GM18858 (cell line): Measurements from ENCODE around the gene PCYT1A.
"Not testable (repeated sequence)": the region's sequence is repeated elsewhere in the genome, so short reads cannot be mapped to it uniquely, and the experiment has no call there.

ENCODE experiments used
- ATAC-seq: cut with Tn5 transposase; IDR thresholded peaks from one replicate; pipeline ENCODE4 v1.9.1; 2021; ENCODE audit not compliant: unreplicated experiment

Gene PCYT1A

DNA sequence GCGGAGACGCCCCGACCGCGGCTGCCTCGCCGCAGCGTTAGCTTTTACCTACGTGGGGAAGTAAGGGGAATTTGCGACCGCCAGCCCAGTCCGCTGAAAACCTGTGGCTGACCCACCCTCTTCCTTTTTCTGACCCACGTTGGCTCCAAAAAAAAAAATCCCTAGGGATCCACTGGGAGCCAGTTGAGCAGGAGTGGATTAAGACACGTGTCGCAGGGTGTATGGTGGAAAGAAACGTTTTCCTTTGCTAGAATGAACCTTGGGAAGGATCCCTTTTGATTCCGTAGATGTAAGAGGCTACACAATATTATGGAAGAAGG lies 575 bp upstream of the PCYT1A start:
- ATAC-seq: no peak

DNA sequence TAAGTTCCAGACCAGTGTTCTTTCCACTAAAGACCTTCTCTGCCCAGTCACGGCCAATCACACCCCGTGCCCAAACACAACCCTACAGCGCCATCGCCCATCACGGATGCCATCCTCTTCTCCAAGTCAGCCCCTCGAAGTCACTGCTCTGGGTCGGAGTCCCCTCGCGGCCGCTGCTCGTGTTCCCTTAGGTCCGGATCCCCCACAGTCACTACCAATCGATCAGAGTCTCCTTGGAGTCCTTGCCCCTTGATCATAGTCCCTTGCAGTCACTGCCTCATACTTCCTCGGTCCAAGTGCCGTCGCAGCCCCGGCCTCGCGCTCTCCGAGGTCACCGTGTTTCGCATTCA lies 461 bp downstream of the PCYT1A start:
- ATAC-seq: no peak

GRCh38 chr3:196284396-196284795 lies 3.1 kb downstream of the PCYT1A start:
- ATAC-seq: no peak

- no peak for ATAC-seq
Measured at GRCh38 chr3:196281962-196282361, 5.6 kb downstream of the PCYT1A start.

GRCh38 chr3:196280689-196281440 lies 6.7 kb downstream of the PCYT1A start:
- ATAC-seq: no peak

- ATAC-seq: no peak
Measured at GRCh38 chr3:196275126-196275525, 12.4 kb downstream of the PCYT1A start.

GRCh38 chr3:196274585-196274984 lies 12.9 kb downstream of the PCYT1A start:
- peak; percentile 64 for ATAC-seq

DNA sequence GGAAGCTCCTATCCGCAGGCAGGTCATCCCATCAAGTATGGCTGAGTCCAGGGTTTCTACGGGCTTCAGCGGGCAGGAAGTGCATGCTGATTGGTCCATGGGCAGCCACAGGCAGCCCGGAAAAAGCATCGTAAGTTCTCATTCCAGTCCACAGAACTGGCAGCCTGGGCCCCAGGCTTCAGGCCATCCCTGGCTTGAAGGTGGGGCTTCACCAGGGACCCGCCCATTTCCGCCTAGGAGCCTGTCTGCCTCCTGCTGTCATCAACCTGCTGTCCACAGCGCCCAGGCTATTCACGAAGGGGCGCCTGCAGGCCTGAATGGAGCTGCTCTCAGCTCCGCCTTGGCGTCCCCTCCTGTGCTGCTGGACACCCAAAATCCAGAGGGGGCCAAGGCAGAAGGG lies 13.9 kb downstream of the PCYT1A start:
- no peak for ATAC-seq

DNA sequence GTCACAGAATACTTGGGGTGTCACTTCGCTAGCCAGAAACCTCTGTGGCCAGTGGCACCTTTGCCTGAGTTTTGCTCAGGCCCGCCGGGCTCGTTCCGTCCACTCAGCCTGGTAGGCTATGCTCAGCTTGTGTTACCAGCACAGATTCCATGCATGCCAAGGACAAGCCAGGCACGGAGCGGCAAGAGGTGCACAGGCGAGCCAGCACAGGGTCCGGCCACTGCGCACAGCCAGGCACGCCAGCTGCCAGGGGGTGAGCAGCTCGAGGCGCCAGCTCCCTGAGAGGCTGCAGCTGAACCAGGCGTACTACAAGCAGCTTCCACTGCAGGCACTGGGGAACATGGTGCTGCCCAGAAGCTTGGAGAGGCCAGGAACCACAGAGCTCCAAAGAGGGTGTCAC lies 14.7 kb downstream of the PCYT1A start:
- no peak for ATAC-seq

- ATAC-seq: no peak
Measured at GRCh38 chr3:196270499-196270898, 17.0 kb downstream of the PCYT1A start.

- ATAC-seq: no peak
Measured at GRCh38 chr3:196268284-196269163, 19.0 kb downstream of the PCYT1A start.

- ATAC-seq: no peak
Measured at GRCh38 chr3:196263819-196264218, 23.7 kb downstream of the PCYT1A start.

GRCh38 chr3:196260784-196261183 lies 26.7 kb downstream of the PCYT1A start:
- ATAC-seq: no peak

DNA sequence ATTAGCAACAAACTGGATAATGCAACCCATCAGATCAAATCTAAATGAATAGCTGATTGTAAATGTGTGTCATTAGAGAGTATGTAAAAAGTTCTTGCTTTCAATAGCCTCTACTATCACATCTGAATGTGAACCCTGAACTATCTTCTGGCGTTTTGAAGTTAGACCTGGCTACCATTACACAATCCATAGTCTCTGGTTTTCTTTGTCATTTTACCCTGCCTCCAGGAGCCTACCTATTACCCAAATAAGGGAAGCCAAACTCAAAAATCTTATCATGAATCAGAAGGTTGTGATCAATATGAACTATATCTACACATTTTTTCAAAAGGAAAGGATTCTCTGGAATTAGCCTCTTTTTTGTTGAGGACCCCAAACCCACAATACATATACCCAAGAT lies 31.8 kb downstream of the PCYT1A start:
- no peak for ATAC-seq

DNA sequence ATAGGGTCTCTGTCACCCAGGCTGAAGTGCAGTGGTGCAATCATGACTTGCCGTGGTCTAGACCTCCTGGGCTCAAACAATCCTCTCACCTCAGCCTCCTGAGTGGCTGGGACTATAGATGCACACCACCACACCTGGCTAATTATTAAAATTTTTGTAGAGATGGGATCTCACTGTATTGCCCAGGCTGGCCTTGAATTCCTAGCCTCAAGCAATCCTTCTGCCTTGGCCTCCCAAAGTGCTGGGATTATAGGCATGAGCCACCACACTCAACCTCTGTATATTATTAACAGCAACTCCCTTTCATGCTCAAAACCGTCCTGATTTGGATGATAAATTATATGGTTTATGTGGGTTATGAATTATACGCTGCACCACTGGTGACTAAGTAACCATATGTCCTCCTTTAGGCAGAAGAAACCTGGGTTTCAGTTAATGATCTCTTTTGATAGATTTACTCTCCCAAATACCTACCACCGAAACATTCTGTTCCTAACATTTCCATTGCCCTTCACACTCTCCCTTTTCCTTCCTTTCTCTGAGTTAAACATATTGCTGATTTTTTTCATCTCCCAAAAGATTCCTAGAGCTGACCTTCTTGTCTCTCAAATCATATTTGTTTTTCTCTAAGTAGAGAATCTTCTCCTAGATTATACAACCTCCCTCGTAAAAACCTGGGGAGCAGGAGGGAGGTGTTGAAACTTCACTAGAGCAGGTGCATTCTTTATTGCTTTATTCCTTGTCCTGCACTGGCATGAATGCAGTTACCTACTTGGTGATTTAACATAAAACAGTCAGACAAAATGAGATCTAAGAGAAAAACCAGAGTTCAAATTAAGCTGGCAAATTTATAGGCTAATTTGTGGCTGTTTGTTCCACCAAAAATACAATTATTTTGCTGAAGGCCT lies 32.9 kb downstream of the PCYT1A start:
- no peak for ATAC-seq

- no peak for ATAC-seq
Measured at GRCh38 chr3:196251918-196252317, 35.6 kb downstream of the PCYT1A start.

- no peak for ATAC-seq
Measured at GRCh38 chr3:196246612-196247308, 40.8 kb downstream of the PCYT1A start.

DNA sequence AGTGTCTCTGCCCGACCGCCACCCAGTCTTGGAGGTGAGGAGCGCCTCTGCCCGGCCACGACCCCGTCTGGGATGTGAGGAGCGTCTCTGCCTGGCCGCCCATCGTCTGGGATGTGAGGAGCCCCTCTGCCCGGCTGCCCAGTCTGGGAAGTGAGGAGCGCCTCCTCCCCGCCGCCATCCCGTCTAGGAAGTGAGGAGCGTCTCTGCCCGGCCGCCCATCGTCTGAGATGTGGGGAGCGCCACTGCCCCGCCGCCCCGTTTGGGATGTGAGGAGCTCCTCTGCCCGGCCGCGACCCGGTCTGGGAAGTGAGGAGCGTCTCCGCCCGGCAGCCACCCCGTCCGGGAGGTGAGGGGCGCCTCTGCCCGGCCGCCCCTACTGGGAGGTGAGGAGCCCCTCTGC lies 43.4 kb downstream of the PCYT1A start:
- ATAC-seq: not testable (repeated sequence)

- ATAC-seq: no peak
Measured at GRCh38 chr3:196241704-196242103, 45.8 kb downstream of the PCYT1A start.

- ATAC-seq: no peak
Measured at GRCh38 chr3:196240424-196240823, 47.1 kb downstream of the PCYT1A start.
